ENCODE results near the gene CCDC12. TPM values are rescaled to one million over a fixed set of nuclear protein-coding genes. Genes with fewer than 3 reads are reported as not detected.

Gene CCDC12
- total RNA-seq, 1 donor from 2014 or later, result 33.0 TPM

DNA sequence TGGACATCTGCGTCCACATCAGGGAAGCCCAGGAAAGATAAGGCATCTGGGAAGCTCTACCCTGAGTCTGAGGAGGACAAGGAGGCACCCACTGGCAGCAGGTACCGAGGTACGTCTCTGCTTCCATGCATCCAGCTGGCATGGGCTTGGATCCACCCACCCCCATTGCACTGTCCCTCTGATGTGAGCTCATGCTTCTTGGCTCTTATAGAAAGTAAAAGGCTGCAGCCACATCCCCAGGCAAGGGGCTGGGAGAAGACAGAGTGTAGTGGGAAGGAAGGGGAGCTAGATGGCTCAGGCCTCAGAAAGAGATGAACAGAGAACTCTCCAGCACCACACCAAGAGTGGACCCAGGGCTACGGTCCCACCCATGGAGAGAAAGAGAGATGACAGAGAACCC lies 80.8 kb downstream of the CCDC12 start:
- H3K36me3 ChIP-seq (ENCODE audit: control insufficient read depth, insufficient read depth, low read length), result no peaks in the 10 kb centered on the region
- peaks cover 18% of the 10 kb centered on the region for H3K27me3 ChIP-seq (ENCODE audit: control insufficient read depth, insufficient read depth, low read length)

DNA sequence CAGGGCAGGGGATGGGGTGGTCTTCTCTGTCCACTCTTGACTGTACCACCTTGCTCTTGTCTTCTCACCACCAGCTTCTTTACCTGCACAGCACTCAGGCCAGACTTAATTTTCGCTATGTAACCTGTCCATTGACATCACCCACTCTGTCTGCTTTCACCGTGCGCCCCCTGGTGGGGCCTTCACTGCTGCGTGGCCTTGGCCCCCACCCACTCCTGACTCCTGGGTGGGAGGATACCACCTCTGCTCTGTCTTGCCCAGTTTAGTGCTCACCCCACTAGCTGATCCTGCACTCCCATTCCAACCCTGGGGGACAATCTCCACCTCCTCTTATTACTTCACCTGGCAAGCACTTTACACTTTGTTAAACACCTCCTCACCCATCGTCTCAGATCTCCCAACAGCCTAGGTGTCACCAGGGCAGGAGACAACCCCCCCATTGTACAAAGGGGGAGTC lies 81.3 kb downstream of the CCDC12 start:
- DNase-seq (ENCODE audit: low read depth), result no peak
- Histone ChIP-seq H3K36me3 (ENCODE audit: control insufficient read depth, insufficient read depth, low read length) (no peaks in the 10 kb centered on the region), H3K27me3 (ENCODE audit: control insufficient read depth, insufficient read depth, low read length) (peaks cover 18% of the 10 kb centered on the region), H3K4me3 (ENCODE audit: low read depth, low read length) (no peak overlapping the region)
- TF ChIP-seq, protein P1, sequence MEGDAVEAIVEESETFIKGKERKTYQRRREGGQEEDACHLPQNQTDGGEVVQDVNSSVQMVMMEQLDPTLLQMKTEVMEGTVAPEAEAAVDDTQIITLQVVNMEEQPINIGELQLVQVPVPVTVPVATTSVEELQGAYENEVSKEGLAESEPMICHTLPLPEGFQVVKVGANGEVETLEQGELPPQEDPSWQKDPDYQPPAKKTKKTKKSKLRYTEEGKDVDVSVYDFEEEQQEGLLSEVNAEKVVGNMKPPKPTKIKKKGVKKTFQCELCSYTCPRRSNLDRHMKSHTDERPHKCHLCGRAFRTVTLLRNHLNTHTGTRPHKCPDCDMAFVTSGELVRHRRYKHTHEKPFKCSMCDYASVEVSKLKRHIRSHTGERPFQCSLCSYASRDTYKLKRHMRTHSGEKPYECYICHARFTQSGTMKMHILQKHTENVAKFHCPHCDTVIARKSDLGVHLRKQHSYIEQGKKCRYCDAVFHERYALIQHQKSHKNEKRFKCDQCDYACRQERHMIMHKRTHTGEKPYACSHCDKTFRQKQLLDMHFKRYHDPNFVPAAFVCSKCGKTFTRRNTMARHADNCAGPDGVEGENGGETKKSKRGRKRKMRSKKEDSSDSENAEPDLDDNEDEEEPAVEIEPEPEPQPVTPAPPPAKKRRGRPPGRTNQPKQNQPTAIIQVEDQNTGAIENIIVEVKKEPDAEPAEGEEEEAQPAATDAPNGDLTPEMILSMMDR (IDR thresholded peaks at IDR 0.05; ENCODE audit: insufficient read depth, low read length, poor library complexity, severe bottlenecking), result peak; percentile 92

More for the DNA sequence above, 80.8 kb downstream of the CCDC12 start:
- DNase-seq (ENCODE audit: low read depth), result no peak
- TF ChIP-seq, protein P1 (IDR thresholded peaks at IDR 0.05; ENCODE audit: insufficient read depth, low read length, poor library complexity, severe bottlenecking), result no peak
- H3K4me3 ChIP-seq (ENCODE audit: low read depth, low read length), result no peak overlapping the region

DNA sequence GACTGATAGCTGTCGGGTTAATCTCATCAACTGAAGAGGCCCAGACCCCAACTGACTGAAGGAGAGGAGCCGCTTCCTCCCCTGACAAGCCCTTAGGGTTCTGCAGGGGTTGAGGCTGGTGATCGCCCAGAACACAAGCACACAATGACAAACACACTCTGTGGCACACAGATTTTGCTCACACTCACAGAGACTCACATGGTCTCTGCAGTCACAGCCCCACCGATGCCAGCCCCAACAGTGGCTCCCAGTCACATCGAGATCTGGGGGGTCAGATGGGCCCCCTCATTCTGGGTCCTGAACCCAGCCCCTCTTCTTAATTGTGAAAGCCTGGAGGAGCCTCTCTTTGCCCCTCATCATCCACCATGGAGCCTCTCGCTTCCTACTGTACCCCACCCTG lies 82.3 kb downstream of the CCDC12 start:
- no peak for DNase-seq (ENCODE audit: low read depth)
- H3K27me3 ChIP-seq (ENCODE audit: control insufficient read depth, insufficient read depth, low read length), result peaks cover 20% of the 10 kb centered on the region
- no peak overlapping the region for H3K4me3 ChIP-seq (ENCODE audit: low read depth, low read length)
- no peaks in the 10 kb centered on the region for H3K36me3 ChIP-seq (ENCODE audit: control insufficient read depth, insufficient read depth, low read length)
- TF ChIP-seq, protein P1 (IDR thresholded peaks at IDR 0.05; ENCODE audit: insufficient read depth, low read length, poor library complexity, severe bottlenecking), result no peak

GRCh38 chr3:46893763-46894162 lies 82.8 kb downstream of the CCDC12 start:
- H3K36me3 ChIP-seq (ENCODE audit: control insufficient read depth, insufficient read depth, low read length), result no peaks in the 10 kb centered on the region
- no peak overlapping the region for H3K4me3 ChIP-seq (ENCODE audit: low read depth, low read length)
- TF ChIP-seq, protein P1 (IDR thresholded peaks at IDR 0.05; ENCODE audit: insufficient read depth, low read length, poor library complexity, severe bottlenecking), result no peak
- H3K27me3 ChIP-seq (ENCODE audit: control insufficient read depth, insufficient read depth, low read length), result peaks cover 16% of the 10 kb centered on the region
- no peak for DNase-seq (ENCODE audit: low read depth)

DNA sequence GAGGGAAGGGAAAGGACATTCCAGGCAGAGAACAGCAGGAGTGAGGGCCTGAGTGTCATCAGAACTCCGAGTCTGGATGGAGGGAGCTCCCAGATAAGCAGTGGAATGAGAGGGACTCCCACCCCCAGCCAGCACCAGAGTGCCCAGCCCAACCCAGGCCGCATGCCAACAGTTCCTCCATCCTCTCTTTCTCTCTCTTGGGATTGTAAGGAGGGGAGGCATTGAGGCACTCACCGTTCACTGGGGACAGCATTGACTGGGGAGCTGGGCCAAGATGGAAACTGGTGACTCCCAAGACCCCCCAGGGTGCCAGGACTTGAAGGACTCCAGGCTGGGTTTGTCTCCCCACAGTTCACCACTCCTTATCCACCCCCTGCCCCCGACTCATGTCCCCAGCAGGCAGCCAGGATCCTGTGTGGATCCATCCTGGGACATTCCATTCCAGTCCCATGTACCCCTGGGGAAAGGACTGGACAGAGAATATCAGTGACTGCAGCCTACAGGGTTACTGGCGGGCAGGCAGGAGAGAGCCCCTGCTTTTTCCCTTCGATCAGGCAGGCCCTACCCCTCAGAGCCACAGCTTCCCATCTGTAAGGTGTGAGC lies 83.3 kb downstream of the CCDC12 start:
- no peaks in the 10 kb centered on the region for H3K36me3 ChIP-seq (ENCODE audit: control insufficient read depth, insufficient read depth, low read length)
- DNase-seq (ENCODE audit: low read depth), result no peak
- H3K4me3 ChIP-seq (ENCODE audit: low read depth, low read length), result no peak overlapping the region
- H3K27me3 ChIP-seq (ENCODE audit: control insufficient read depth, insufficient read depth, low read length), result peaks cover 12% of the 10 kb centered on the region
- TF ChIP-seq, protein P1 (IDR thresholded peaks at IDR 0.05; ENCODE audit: insufficient read depth, low read length, poor library complexity, severe bottlenecking), result no peak

Data from kidney epithelial cell (primary cell).